Testis (tissue), 3 donors: ENCODE data around the gene GFRA1. TPM values are rescaled to one million over a fixed set of nuclear protein-coding genes. Genes with fewer than 3 reads are reported as not detected.

Source experiments
- DNase-seq: peaks from one replicate; pipeline ENCODE4 v3.0.0-alpha.2; 2019
- H3K27ac ChIP-seq, 2 donors: fragments of 200-600 bp; sonication (generic); one replicate each; pipeline ENCODE4 v1.5.1; 2019
- H3K27me3 ChIP-seq: fragments of 200-600 bp; sonication (generic); one replicate; pipeline ENCODE4 v1.5.1; 2019
- H3K36me3 ChIP-seq: fragments of 200-600 bp; sonication (generic); one replicate; pipeline ENCODE4 v1.5.1; 2017; ENCODE audit warnings: low read depth; ENCODE audit errors: missing control alignments
- H3K4me1 ChIP-seq: fragments of 200-600 bp; sonication (generic); one replicate; pipeline ENCODE4 v1.5.1; 2019
- H3K4me3 ChIP-seq, 2 donors: fragments of 200-600 bp; sonication (generic); one replicate each; pipeline ENCODE4 v1.5.1; 2017 to 2019
- H3K9me3 ChIP-seq: fragments of 200-600 bp; sonication (generic); one replicate; pipeline ENCODE4 v1.5.1; 2017
- CTCF ChIP-seq, 3 experiments: fragments of 450-650 bp in 2 of 3; fragments of 200-600 bp in 1 of 3; sonication (generic) in 1 of 3; IDR thresholded peaks; one replicate each; pipeline ENCODE4 v1.5.1; 2016 to 2019; ENCODE audit warnings: antibody characterized with exemption in 3 of 3, mild to moderate bottlenecking in 2 of 3, moderate library complexity in 1 of 3
- POLR2A ChIP-seq: fragments of 450-650 bp; IDR thresholded peaks from one replicate; pipeline ENCODE4 v1.6.1; 2017; ENCODE audit warnings: antibody characterized with exemption, mild to moderate bottlenecking, moderate library complexity
- WGBS, 2 donors: methylation state at CpG; one replicate each; pipeline ENCODE4 v1.1.5; 2018; 5-methylcytosine and 5-hydroxymethylcytosine counted together
- intact Hi-C: fragments of 100-400 bp; cut with DNase I; formaldehyde crosslinking; loops from one replicate; pipeline ENCODE4 v1.15.1; 2023; ENCODE audit warnings: low total_unique reads
- polyA plus RNA-seq: library from polyadenylated mRNA; stranded (reverse); fragments of 350-450 nt; fragmentation: Illumina TruSeq; extraction: RNeasy Lipid Tissue Mini Kit (QIAGEN cat#74804); gene quantifications from one replicate; pipeline ENCODE4 v1.2.3, GENCODE V29; 2014; ENCODE audit warnings: low read depth, low replicate concordance; ENCODE audit not compliant: insufficient read depth
- total RNA-seq, 2 donors: library from RNA; depleted of rRNA; stranded (reverse); fragments of >200 nt; gene quantifications; one replicate each; pipeline ENCODE4 v1.2.3, GENCODE V29; 2016

Gene GFRA1
- total and polyA plus RNA-seq, 3 donors from 2014 or later, result 8.6 to 23.8 (median 17.7) TPM

GRCh38 chr10:116069856-116070255 lies 203.2 kb downstream of the GFRA1 start:
- TF ChIP-seq POLR2A (no peak), CTCF (IDR thresholded peaks at IDR 0.05) (no peak)
- Histone ChIP-seq H3K4me3 (no peak overlapping the region), H3K4me1 (no peaks in the 10 kb centered on the region), H3K36me3 (no peaks in the 10 kb centered on the region), H3K9me3 (no peaks in the 10 kb centered on the region), H3K27me3 (no peaks in the 10 kb centered on the region), H3K27ac (no peak overlapping the region)
- intact Hi-C loops, result no loop called here
- no peak for DNase-seq
- 30 to 69% methylated on average over 5 of the region's 5 CpGs for WGBS, 2 donors

GRCh38 chr10:116067825-116068224 lies 205.2 kb downstream of the GFRA1 start:
- no peak for DNase-seq
- 95% methylated on average over 7 of the region's 7 CpGs for WGBS, 2 donors
- no peak for TF ChIP-seq POLR2A
- Histone ChIP-seq H3K4me1 (no peaks in the 10 kb centered on the region), H3K27me3 (no peaks in the 10 kb centered on the region), H3K36me3 (no peaks in the 10 kb centered on the region), H3K27ac (no peak overlapping the region), H3K4me3 (no peak overlapping the region), H3K9me3 (no peaks in the 10 kb centered on the region)
- intact Hi-C loops, result no loop called here

- TF ChIP-seq POLR2A, result no peak
- no peak for TF ChIP-seq CTCF (IDR thresholded peaks at IDR 0.05)
- intact Hi-C loops, result no loop called here
- no peaks in the 10 kb centered on the region for H3K27me3 ChIP-seq
- no peak overlapping the region for H3K4me3 ChIP-seq
- H3K4me1 ChIP-seq, result no peaks in the 10 kb centered on the region
- WGBS, 2 donors, result 71 to 92% methylated on average over 4 of the region's 4 CpGs
- DNase-seq, result no peak
- no peaks in the 10 kb centered on the region for H3K9me3 ChIP-seq
- H3K36me3 ChIP-seq, result no peaks in the 10 kb centered on the region
- no peak overlapping the region for H3K27ac ChIP-seq
Measured at GRCh38 chr10:116063107-116063506, 209.9 kb downstream of the GFRA1 start.

- Histone ChIP-seq H3K27me3 (no peaks in the 10 kb centered on the region), H3K27ac (no peak overlapping the region), H3K36me3 (no peaks in the 10 kb centered on the region), H3K4me3 (no peak overlapping the region), H3K4me1 (no peaks in the 10 kb centered on the region), H3K9me3 (no peaks in the 10 kb centered on the region)
- TF ChIP-seq CTCF (IDR thresholded peaks at IDR 0.05) (no peak), POLR2A (no peak)
- intact Hi-C loops, result no loop called here
- DNase-seq, result no peak
- WGBS, 2 donors, result 67 to 74% methylated on average over 7 of the region's 7 CpGs
Measured at GRCh38 chr10:116060864-116061263, 212.1 kb downstream of the GFRA1 start.

- Histone ChIP-seq H3K27ac (no peak overlapping the region), H3K9me3 (no peaks in the 10 kb centered on the region), H3K27me3 (no peaks in the 10 kb centered on the region), H3K36me3 (no peaks in the 10 kb centered on the region), H3K4me1 (no peaks in the 10 kb centered on the region), H3K4me3 (no peak overlapping the region)
- no peak for DNase-seq
- no peak for TF ChIP-seq POLR2A
- TF ChIP-seq CTCF (IDR thresholded peaks at IDR 0.05), result no peak
- intact Hi-C loops, result no loop called here
- WGBS, 2 donors, result 92% methylated on average over 7 of the region's 7 CpGs
Measured at GRCh38 chr10:116059320-116059719, 213.7 kb downstream of the GFRA1 start.
